Stimulated activated CD8-positive, alpha-beta memory T cell treated with anti-CD3 and anti-CD28 coated beads, Interleukin-7, amount 100 ng/mL, for 1 hour (primary cell): ENCODE results near the gene ZNHIT6.
"Not testable (repeated sequence)": the region's sequence is repeated elsewhere in the genome, so short reads cannot be mapped to it uniquely, and the experiment has no call there.

Experiments
- DNase-seq, 2 donors: peaks; one replicate each; pipeline ENCODE4 v3.0.0-alpha.2; 2020; ENCODE audit warnings: low read depth in 2 of 2

The ZNHIT6 gene

GRCh38 chr1:85672031-85672660 lies 36.1 kb downstream of the ZNHIT6 start:
- no peak for DNase-seq

GRCh38 chr1:85665932-85666331 lies 42.3 kb downstream of the ZNHIT6 start:
- no peak for DNase-seq

DNA sequence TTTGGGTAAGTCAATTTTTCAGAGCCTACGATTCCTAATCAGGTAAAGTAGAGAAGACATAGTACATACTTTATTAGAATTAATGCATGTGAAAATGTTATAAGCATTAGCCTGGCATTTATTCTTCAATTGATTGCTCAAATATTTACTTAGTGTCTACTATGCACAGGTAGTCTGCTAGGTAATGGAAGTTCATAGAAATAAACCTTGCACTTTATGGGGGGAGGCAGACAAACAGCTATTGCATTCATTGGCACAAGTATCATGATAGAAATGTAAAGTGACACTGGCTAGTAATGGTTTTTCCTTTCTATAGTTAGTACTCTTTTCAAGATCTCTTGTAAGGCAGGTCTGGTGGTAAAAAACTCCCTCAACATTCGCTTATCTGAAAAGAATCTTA lies 44.9 kb downstream of the ZNHIT6 start:
- DNase-seq: no peak

DNA sequence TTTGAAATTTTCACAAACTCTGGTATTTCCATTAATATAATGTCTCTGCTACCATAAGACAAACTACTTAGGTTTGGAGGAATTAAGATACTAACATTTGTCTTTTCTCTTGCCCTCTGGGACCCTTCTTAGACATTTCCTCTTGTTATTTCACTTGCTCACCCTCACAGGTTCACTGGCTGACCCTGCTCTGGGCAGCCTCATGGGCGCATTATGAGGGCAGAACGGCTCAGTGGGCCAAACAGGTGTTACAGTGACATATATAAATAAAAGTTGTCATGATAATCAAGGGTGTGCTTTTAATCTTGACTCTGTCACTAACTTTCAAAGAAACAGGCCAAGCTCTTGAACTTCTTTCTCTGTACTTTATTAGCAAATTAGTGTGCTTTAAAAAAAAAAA lies 46.5 kb downstream of the ZNHIT6 start:
- no peak for DNase-seq

DNA sequence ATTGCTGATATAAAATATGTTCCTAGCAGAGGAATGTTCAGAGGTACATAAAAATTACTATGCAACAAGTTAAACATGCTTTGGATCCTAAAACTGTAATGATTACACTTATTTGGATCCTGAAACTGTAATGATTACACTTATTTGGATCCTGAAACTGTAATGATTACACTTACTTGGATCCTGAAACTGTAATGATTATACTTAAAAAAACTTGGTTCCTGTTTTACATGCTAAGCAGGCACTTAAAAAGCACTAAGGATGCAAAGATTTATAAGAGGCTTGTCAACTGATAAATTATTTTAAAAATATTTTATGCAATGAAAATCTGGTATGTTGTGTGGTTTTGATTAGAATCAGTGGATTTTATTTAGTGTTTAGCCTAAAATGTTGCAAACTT lies 47.7 kb downstream of the ZNHIT6 start:
- DNase-seq: no peak

GRCh38 chr1:85659174-85659573 lies 49.1 kb downstream of the ZNHIT6 start:
- no peak for DNase-seq

DNA sequence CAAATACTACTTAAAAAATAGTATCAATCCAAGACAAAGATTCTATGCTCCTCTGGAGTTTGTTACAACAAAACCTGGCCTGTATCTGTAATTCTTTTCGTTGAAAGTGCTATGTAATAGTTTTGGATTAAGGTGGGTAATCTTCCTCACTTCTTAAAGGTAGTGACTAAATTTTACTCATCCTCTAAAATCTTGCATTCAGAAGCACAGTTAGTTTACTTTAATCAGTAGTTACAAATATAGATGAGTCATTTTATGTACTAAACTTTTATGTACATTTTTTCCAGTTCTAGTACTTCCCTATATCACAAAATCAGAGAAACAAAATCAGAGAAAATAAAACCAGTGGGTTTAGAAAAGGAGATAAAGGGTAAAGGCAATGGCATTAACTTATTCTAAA lies 51.3 kb downstream of the ZNHIT6 start:
- DNase-seq: no peak

GRCh38 chr1:85656256-85656655 lies 52.0 kb downstream of the ZNHIT6 start:
- no peak for DNase-seq

GRCh38 chr1:85655315-85655714 lies 52.9 kb downstream of the ZNHIT6 start:
- no peak for DNase-seq

DNA sequence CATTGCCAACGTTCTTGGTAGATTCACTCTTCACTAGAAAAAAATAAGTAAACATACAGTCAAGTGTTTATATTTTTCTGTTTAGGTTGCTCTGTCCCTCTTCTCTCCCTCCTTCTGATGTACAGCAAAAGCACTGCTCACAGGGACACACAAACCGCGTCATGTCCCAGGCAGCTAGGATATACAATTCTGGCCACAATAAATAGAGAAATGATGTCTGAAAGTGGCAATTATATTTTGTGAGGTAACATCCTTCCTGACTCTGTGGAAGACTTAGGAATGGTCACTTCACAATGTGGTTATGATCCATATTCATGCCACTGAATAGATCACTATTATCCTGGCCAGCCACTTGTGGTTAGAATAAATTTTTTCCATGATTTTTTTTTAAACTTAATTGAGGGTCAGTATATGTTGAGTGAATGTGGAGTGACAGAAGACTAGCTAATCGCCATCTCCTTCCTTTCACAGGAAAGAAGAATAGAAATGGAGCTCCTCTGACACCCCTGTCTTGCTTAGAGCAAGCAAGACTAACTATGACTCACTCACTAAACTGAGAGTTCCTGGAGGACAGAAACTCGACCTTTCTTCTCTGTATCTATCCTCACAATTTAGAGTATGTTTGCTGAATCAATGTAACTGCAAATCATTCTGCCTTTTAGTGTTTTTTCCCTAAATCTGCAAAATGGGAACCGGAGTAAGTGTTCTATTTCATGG lies 54.0 kb downstream of the ZNHIT6 start:
- DNase-seq: no peak

GRCh38 chr1:85652327-85652726 lies 55.9 kb downstream of the ZNHIT6 start:
- DNase-seq: no peak

GRCh38 chr1:85650645-85651044 lies 57.6 kb downstream of the ZNHIT6 start:
- no peak for DNase-seq

GRCh38 chr1:85649591-85649990 lies 58.6 kb downstream of the ZNHIT6 start:
- DNase-seq: no peak

DNA sequence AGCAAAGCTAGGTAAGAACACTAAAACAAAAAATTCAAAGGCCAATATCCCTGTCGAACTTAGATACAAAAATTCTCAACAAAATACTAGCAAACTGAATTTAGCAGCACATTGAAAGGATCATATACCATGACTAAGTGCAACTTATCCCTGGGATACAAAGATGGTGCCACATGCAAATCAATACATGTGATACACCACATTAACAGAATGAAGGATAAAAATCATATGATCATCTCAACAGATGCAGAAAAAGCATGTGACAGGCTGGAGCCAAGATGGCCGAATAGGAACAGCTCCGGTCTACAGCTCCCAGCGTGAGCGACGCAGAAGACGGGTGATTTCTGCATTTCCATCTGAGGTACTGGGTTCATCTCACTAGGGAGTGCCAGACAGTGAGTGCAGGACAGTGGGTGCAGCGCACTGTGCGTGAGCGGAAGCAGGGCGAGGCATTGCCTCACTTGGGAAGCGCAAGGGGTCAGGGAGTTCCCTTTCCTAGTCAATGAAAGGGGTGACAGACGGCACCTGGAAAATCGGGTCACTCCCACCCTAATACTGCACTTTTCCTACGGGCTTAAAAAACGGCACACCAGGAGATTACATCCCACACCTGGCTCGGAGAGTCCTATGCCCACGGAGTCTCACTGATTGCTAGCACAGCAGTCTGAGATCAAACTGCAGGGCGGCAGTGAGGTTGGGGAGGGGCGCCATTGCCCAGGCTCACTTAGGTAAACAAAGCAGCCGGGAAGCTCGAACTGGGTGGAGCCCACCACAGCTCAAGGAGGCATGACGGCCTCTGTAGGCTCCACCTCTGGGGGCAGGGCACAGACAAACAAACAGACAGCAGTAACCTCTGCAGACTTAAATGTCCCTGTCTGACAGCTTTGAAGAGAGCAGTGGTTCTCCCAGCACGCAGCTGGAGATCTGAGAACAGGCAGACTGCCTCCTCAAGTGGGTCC lies 66.4 kb downstream of the ZNHIT6 start:
- DNase-seq: not testable (repeated sequence)

GRCh38 chr1:85639920-85640319 lies 68.3 kb downstream of the ZNHIT6 start:
- not testable (repeated sequence) for DNase-seq

- DNase-seq: no peak
Measured at GRCh38 chr1:85638412-85638811, 69.8 kb downstream of the ZNHIT6 start.

GRCh38 chr1:85630493-85630892 lies 77.7 kb downstream of the ZNHIT6 start:
- no peak for DNase-seq

- DNase-seq: no peak
Measured at GRCh38 chr1:85629532-85629920, 78.7 kb downstream of the ZNHIT6 start.

- no peak for DNase-seq
Measured at GRCh38 chr1:85628791-85629531, 79.3 kb downstream of the ZNHIT6 start.

DNA sequence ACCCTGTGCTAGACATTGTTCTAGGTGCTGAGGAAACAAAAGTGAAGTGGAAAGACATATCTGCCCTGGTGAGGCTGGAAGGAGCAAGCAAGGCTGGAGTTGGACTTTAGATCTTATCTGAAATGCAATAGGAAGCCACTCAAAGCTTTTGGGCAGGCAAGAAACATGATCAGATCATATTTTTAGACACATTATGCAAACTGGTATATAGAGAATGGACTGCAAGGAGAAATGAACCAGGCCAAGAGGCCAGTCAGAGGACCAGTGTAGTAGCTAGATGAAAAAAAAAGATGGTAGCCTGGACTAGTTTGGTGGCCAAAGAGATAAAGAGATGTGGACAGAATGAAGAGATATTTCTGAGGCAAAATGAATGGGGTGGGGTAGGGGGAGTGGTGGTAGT lies 81.4 kb downstream of the ZNHIT6 start:
- DNase-seq: no peak

GRCh38 chr1:85624361-85624760 lies 83.9 kb downstream of the ZNHIT6 start:
- DNase-seq: no peak

DNA sequence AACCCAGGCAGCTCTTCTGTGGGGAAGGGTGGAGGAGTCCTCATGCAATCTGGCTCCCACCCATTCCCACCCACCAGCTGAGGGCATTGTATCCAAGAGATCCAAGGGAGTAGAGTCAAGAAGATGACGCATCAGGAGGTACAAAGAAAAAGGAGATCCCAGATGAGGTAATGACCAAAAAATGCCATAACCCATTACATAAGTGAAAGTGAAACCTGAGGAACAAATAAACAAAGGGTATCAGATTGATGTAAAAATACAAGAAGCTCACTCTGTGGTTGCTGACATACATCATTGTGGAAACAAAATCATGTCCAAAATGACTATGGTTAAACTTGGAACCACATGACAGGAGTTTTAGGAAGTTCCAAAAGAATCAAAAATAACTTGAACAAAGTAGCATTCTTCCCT lies 85.2 kb downstream of the ZNHIT6 start:
- no peak for DNase-seq
